Measurements from ENCODE around the gene FNTB.

Gene FNTB

DNA sequence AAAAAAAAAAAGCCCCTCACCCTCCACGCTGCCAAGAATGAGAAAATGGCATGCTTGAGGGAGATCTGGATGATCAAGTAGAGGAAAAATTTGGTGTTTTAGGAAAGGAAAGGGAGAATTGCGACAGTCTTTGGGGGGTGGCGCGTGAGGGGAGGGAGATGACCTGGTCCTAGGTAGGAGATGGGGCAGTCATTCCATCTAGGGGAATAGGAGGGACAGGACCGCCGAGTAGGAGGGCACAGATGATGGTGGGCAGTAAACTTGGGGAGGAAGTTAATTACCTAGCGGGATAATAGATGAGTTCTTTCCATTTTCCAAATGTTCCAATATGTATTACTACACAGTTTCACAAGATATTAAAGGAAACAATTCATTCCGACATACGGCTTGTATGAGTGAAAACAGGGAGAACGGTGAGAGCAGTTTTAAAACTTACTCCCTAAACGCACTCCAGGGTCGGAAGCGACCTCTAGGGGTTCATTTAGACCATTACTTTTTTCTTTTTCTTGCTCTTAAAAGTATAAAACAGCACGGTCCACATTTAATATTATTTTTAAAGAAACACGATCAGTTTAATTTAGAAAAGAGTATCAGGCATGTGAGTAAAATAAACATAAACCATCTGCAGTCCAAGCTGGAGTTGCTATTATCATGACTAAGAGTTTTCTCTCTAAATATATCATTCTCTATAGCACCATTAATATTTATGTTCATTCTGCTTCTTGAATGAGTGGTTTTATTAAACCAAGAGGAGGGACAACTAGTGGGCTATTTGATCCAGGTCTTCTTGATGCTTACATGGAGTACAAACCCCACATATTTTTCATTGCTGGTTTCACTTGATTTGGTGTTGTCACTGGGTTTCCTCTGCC, 3.0 kb upstream of the FNTB start:
- peak; percentile 68 for DNase-seq

DNA sequence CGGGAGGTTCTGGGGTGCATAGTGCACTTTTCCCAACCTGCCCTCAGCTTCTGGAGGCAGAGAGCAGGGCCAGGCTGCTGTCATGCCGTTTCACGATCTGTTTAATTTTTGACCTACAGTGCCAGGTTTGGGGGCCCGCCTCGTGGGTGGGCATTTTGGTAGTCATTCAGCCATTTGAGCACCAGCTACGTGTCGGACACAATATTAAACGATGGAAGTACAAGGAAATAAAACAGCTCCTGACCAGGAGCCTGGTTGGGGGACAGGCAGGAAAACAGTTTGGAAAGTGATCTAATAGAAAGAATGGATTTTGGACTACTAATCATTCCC, 708 bp downstream of the FNTB start:
- no peak for DNase-seq

DNA sequence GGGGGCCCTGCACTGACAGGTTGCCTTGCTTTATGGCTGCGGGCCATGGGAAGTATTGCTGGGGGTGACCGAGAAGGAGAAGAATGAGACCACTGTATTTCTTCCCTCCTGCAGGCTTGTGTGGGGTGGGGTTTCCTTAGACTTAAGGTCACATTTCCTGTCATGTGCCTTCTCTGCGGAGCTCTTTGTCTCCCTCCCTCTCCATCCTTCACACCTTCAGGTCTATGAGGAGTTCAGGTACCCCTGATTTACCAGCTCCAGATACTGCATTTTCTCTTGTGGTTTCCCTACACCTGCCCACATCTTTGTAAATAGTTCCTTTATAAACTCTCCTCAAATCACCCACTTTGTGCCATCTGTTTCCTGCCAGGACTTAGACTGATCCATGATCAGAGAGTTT, 3.6 kb downstream of the FNTB start:
- DNase-seq = peak; percentile 28

DNA sequence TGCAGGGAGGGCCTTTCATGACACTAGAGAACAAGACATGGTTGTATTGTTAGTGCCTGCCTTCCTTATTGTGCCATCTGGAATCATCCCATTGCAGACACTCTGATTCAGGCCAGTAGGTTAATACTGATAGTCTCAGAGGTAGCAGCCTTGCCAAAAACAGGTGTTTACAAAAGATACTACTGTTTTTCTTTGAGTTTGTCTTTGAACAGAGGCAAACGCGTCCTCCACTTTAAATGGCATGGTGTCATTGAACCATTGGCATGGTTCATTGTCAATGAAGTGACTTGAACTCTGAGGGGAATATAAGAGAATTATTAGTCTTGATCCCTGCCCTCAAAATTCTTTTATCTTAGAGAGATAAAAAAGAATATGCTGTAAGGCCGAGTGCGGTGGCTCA, 4.2 kb downstream of the FNTB start:
- no peak for DNase-seq

DNA sequence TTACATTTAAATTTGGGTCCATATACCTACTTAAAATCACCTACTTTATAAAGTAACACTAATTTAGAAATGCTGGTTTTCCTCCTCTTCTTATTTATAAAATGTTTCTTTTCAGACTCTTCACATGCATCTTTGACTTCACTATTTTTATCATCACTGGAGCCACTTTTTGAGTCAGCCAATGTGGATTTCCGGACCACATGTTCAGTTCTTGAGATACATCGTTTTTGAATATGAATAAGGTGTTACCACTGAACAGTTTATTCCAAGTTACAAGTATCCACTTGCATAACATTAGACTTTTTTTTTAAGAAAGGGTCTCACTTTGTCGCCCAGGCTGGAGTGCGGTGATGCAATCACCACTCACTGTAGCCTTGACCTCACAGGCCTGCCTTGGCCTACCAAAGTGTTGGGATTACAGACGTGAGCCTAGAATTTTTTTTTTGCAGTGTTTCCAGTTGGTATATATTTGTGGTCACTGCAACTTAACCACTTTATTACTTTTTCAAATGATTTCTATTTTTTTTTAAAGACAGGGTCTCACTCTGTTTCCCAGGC, 5.7 kb downstream of the FNTB start:
- DNase-seq = no peak

DNA sequence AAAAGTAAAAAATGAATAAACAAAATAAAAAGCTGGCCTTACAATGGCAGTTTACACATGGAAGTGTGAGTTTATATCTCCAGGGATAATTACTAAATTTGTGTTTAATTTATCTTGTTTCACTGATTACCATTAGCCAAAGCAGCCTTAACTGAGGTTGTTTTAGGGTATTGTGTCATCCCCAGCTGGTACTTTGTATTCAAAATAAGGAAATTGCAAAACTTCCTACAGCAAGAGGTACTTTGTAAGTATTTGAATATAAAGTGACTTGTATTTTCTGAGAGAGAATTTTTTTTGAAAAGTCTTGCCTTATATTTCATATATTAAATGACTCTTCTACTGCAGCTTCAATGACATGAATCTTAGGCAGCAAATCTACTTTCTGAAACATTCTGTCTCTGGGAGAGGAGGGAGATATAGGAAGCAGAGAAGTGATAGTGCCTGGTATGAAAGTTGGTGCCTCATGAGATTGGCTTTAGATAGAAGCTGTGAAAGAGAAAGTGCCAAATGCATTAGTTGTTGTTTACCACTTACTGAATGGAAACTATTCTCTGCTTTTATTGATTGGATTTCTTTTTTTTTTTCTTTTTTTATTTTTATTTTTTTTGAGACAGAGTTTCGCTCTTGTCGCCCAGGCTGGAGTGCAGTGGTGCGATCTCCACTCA, 6.7 kb downstream of the FNTB start:
- DNase-seq = no peak

DNA sequence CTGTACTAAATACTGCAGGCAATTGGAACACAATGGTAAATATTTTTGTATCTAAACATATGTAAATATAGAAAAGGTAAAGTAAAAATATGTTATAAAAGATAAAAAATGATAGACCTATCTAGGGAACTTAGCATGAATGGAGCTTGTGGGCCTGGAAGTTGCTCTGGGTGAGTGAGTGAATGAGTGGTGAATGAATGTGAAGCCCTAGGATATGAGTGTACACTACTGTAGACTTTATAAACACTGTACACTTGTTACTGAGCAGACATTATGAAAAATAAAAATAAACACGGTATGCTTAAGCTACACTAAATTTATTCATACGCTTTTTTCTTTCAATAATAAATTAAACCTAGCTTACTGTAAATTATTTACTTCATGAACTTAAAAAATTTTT, 7.8 kb downstream of the FNTB start:
- no peak for DNase-seq

DNA sequence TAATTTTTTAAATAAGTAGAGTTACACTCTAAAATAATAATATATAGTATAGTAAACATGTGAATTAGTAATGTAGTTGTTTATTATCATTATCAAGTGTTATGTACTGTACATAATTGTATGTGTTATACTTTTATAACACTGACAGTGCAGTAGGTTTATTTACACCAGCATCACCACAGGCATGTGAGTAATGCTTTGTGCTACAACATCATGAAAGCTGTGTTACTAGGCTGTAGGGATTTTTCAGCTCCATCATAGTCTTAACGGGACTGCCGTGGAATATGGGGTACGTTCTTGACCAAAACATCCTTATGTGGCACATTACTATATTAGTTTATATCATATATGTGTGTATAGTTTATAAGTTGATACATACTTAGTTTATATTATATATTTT, 8.6 kb downstream of the FNTB start:
- no peak for DNase-seq

DNA sequence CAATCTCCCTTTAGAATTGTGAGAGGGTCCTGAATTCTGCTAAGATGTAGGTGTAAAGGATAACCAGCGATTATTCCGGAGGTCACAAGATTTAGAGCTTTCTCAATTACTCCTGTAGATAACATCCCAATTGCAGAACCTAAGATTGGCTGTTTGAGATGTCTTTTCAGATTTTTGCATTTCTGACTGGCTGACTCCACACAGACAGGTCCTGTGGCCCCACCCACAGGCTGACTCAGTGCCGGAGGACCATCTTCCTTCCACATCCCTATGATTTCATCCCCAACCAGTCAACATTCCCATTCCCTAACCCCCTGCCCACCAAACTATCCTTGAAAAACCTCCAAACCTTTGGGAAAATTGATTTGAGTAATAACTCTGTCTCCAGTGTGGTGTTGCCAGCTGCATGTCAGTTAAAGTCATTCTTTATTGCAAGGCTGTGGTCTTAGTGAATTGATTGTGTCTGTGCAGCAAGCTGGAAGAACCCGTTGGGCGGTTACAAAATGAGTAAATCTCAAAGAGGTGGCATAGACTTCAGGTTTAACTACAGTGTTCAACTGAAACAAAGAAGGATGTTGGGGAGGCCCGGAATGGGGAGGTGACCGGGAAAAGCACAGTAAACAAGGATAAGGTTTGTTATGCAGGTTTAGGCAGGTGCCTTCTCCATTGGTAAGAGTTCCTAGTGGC, 10.6 kb downstream of the FNTB start:
- DNase-seq = peak; percentile 13

DNA sequence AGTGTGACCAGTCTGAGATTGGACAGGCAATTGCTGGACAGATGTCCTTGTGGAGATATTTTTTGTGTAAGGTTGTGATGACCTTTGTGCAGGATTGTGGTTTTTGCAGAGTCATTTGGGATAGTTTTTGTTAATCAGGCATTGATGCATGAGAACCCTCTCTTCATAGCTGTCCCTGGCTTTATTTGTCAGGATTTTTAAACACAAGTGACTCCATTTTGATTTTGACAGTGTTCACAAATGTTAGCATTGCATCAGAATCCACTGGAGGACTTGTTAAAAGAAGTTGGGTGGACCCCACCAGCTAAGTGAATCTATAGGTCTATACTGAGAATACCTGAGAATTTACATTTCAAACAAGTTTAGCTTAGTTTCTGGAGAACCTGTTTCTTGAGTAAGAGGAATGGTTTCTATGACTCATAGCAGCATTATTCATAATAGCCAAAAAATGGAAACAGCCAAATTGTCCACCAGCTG, 11.8 kb downstream of the FNTB start:
- DNase-seq = no peak

DNA sequence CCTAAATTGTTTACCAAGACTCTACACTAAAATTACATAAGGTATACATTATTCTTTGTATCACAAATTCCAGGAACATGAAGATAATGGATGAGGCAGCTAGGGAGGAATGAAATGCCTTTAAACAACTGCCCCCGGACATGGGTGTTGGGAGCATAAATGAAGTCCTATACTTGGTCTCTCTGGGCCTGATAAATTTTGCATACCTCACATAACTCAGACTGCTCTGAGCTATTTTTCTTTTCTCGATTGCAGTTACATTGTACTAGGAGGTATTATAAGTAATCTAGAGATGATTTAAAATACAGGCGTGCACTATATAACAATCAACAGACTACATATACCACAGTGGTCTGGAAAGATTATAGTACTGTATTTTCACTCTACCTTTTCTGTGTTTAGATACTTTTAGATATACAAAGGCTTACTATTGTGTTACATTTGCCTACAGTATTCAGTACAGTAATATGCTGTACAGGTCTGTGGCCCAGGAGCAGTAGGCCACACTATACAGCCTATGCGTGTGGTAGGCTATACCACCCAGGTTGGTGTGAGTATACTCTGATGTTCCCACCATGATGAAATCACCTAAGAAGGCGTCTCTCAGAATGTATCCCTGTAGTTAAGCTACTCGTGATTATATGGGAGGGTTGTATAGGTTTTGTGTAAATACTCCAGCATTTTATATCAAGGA, 14.3 kb downstream of the FNTB start:
- DNase-seq = no peak

DNA sequence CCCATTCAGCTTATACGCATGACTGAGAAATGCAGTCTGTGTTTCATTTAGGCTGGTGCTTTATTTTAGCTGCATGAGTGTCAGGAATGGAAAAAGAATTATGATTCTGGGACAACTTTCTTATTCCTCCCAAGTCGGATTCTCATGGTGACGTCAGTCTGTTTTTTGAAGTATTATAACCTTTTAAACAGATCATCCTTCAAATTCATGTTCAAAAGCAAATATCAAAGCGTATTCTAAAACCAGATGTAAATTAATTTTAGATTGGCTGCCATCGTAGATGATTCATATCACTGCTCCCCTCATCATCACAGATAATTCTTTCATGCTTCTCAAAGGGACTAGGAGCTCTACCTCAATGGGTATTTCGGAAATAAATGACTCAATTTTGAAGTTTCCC, 15.0 kb downstream of the FNTB start:
- no peak for DNase-seq

DNA sequence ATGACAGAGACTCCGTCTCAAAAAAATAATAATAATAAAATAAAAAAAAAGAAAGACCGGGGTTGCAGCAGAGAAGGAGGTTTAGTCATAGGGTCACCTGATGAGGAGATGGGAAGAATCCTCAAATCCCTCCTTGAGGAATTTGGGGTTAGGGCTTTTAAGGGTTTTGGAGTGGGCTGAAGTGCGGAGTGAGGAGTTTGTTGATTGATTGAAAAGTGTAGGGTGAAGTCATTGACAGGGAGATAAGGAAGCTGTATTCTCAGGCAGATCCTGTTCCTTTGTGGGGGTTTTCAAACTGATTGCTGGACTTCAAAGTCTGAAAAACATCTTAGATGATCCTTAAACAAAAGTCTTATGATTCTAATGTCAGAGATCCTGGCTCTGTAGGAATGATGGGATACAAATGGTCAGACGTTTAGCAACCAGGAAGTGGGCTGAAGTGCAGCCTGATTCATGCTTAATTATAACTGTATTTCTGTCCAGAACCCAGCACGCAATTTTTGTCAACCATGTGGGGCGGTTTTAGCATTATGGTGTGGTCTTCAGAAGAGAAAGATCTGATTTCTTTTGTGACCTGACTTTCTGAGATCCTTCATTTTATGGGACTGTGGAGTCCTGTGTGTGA, 16.0 kb downstream of the FNTB start:
- no peak for DNase-seq

DNA sequence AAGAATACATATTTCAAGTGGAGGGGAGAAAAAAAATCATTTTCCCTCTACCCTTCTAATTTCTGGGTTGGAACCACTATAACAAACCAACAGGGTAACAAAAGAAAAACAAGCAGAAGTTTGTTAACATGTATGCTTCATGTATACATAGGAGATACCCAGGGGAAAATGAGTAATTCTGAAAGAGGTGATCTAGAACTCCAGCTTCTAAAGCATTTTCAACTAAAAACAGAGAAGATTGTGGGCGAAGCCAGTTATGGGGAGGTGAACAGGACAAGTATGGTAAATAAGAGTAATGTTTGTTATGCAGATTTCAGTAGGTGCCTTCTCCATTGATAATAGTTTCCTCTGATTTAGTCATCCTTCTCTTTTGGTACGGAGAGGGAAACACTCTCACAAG, 16.7 kb downstream of the FNTB start:
- DNase-seq = no peak

DNA sequence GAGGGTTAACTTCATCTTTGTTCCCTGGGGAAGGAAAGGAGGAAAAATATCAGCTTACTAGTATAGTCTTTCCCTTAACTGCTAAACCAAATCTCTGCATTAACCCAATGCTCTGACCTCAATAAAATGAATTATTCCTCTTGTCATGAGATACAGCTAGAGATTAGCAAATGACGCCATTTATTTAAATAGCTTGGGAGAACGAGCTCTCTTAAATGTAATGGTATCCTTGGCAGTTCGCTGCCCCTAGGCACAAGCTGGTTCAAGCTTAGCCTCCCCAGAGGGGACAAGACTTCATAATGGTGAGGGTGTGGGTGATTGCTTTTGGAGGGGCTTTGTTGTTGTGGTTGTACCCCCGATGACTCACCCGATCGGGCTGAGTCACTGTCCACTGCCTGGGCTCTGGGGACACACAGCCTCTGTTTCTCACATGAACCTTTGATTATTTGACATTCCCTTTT, 19.6 kb downstream of the FNTB start:
- DNase-seq = no peak

DNA sequence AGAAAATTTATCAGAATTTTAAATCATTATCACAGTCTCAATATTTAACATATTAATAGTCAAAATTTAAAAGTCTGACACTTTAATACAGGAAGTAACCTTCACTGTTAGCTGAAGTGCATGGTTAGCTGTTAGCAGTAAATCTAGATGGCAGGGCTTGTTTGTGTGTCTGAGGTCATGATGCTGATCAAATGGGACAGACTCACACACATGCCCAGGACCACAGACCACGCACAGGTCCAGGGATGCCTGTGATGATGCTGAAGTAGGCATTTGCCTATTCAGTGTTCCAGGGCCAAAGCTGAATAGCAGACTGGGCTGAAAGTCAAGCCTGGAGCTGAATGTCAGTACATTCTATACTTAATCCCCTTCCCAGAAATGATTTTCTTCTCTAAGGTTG, 20.5 kb downstream of the FNTB start:
- no peak for DNase-seq

DNA sequence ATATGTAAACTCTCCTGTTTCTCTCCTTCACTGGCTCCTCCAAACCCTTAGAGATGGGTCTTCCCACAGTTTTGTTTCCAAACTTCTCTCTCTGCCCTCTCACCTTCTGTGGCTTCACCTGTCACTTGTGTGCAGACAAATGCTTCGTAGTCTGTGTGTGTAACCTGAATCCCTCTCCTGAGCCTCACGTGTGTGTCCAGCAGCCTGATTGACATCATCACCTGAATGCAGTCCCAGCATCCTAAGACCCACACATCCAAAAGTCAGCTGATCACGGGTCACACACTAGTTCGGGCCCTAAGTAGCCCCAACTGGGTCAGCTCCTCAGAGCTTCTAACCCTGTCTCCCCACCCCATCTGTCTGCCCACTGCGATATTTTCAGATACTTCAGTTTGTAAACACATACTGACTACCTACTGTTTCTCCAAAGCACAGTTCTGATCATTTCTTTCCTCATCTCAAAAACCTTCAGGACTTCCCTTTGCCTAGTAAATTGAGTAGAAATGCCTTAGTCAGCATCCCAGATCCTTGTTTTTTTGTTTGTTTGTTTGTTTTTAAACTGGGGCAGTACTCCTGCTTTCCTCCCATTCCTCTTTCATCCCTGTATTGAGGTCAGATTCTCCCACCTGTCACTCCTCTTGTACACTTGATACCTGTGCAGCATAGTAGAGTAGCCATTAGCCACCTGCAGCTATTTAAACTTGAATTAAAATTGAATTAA, 23.7 kb downstream of the FNTB start:
- no peak for DNase-seq

DNA sequence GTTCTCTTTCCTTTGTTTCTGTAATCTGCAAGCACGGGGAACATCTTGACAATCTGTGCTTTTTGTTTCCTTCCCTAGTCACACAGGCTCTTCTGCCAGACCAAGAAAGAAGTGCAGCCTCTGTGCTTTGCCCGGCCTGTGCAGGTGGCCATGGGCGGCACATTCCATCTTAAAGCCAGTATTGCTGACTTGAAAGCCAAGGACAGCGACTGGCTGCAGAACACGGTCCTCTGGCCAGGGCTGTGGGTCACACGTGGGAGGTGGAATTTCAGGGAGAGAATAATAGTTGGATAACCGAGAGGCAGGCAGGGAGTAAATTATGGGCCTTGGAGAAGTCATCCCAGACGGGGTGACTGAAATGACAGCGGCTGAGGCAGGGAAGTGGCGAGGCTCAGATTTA, 24.8 kb downstream of the FNTB start:
- no peak for DNase-seq

DNA sequence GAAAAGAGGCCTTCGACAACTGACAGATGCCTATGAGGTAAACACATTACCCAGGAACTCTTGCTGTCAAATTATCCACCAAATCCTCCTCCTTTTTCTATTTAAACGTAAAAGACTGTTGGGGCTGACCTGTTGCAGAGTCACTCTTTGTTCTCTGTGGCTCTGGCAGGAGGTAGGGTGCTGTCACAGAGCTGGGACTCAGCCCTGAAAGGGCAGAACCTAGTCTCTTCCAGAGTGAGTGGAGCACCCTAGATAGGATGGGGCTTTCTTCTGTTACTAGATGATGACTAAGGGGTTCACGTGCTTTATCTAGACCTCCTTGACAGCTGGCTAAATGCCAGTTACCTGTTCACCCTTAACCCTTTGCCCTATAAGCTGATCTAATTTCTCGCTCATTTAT, 25.7 kb downstream of the FNTB start:
- DNase-seq = no peak

DNA sequence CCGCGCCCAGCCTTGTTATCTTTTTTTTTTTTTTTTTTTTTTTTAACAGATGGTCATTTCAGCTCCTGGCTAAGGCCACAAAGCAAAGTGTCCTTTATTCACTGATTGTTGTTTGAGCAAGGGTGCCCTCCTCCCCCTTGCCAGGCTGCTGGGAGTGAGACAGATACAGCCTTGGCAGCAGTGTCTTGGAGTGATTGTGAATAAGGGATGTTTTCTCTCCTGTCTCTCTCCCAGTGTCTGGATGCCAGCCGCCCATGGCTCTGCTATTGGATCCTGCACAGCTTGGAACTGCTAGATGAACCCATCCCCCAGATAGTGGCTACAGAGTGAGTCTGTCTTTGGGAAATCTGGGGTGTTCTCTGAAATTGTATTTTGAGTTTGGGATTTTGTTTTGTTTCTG, 28.7 kb downstream of the FNTB start:
- DNase-seq = no peak

DNA sequence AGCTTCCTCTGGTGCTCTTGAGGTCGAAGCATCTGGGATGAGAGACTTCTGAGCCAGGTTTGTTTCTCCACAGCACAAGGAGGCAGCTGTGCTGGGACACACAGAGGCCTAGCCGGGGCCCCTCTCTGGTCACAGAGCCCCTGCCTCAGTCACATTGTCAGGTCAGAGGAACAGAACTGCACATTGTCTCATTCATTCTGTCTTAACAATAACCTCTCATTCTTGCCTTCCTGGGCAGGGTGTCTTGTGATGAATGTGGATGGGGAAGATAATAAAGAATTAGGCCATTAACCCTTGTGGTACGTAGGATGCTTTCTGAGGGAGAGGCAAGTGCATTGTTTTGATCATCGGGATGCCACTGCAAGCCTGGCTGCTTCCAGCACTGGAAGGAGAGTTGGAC, 29.8 kb downstream of the FNTB start:
- no peak for DNase-seq

All from CD4-positive, alpha-beta T cell treated with Interleukin-12 subunit alpha and Interleukin-12 subunit beta, for 1 hour (primary cell).